SK-N-SH (cell line): Measurements from ENCODE around the gene NR2F1.

Source experiments
- CTCF ChIP-seq: fragments of 200-600 bp; sonication (generic); IDR thresholded peaks from 2 replicates; pipeline ENCODE4 v1.6.1; 2017; ENCODE audit warnings: antibody characterized with exemption, mild to moderate bottlenecking, moderate library complexity
- EP300 ChIP-seq, 2 experiments: IDR thresholded peaks; 2 replicates each; pipeline versions ENCODE4 v1.4.0 to v1.6.1; 2012; ENCODE audit warnings: borderline replicate concordance in 1 of 2, low read depth in 1 of 2, low read length in 1 of 2
- EZH2phosphoT487 ChIP-seq: fragments of 200-600 bp; sonication (generic); IDR thresholded peaks from 2 replicates; pipeline ENCODE4 v1.6.1; 2017; ENCODE audit warnings: low read depth, mixed run types, mild to moderate bottlenecking, antibody characterized with exemption, moderate library complexity, borderline replicate concordance
- GATA2 ChIP-seq: sonication (generic); formaldehyde crosslinking; IDR thresholded peaks from 2 replicates; pipeline ENCODE4 v1.5.0; 2020; ENCODE audit warnings: mild to moderate bottlenecking, missing genetic modification reagents
- JUND ChIP-seq: IDR thresholded peaks from 2 replicates; pipeline ENCODE4 v1.4.0; 2012
- NFIC ChIP-seq: IDR thresholded peaks from 2 replicates; pipeline ENCODE4 v1.4.0; 2012; ENCODE audit warnings: borderline replicate concordance
- NRF1 ChIP-seq: IDR thresholded peaks from 2 replicates; pipeline ENCODE4 v1.6.1; 2012; ENCODE audit warnings: low read depth, mild to moderate bottlenecking, low read length
- PBX3 ChIP-seq: IDR thresholded peaks from 2 replicates; pipeline ENCODE4; 2012
- POLR2AphosphoS5 ChIP-seq: IDR thresholded peaks from 2 replicates; pipeline ENCODE4 v1.6.1; 2012; ENCODE audit warnings: low read depth, low read length
- RAD21 ChIP-seq: IDR thresholded peaks from 2 replicates; pipeline ENCODE4 v1.6.1; 2012; ENCODE audit warnings: mild to moderate bottlenecking, low read length
- YY1 ChIP-seq: IDR thresholded peaks from 2 replicates; pipeline ENCODE4 v1.4.0; 2012; ENCODE audit warnings: low read depth, mild to moderate bottlenecking
- TF ChIP-seq, protein P1 (sequence below): IDR thresholded peaks from 2 replicates; pipeline ENCODE4 v1.4.0; 2012; ENCODE audit warnings: low read depth, borderline replicate concordance

DNA sequence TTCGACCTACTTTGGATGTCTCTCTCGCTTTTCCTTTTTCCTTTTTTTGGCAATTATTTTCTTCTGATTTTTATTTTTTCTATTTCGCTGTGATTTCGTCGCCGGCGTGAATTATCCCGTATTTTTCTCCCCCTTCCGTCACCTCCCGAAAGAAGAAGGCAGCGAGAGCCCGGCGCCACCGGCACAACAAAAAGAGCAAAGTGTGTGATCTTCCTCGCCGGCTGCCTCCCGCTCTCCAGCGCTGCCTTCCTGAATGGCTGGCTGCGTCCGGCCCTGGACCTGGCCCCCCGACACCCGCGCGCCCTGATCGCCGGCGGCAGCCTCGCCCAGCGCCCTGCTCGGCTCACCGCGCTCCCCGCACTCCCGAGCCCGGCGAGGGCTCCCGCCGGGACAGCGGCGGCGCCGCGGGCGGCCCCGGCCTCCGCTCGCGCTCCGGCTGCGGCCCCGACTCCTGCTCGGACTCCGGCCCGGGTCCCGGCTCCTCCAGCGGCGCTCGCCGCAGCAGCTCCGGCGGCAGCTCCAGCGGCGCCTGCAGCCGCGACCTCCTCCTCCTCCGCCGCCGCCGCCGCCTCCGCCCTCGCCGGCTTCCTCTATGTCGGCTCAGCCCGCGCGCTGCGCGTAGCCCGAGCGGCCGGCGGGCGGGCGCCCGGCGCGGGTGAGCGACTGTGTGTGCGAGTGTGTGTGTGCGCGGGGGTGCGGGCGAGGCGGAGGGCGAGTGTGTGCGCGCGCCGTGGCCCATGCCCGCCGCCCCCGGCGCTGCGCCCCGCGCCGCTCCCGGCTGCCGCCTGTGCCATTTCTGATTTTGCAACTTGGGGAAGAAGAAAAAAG, 960 bp downstream of the NR2F1 start:
- TF ChIP-seq CTCF (no peak), EP300 (IDR thresholded peaks at IDR 0.05; ENCODE audit: borderline replicate concordance in 1 of 2, low read depth in 1 of 2, low read length in 1 of 2) (no peak), POLR2AphosphoS5 (no peak), GATA2 (no peak), YY1 (no peak), NFIC (no peak), JUND (no peak), RAD21 (no peak), EZH2phosphoT487 (no peak), PBX3 (no peak), NRF1 (0 out of 2 replicates have a peak, but pooled peaks have one; percentile 31)
- TF ChIP-seq, protein P1, sequence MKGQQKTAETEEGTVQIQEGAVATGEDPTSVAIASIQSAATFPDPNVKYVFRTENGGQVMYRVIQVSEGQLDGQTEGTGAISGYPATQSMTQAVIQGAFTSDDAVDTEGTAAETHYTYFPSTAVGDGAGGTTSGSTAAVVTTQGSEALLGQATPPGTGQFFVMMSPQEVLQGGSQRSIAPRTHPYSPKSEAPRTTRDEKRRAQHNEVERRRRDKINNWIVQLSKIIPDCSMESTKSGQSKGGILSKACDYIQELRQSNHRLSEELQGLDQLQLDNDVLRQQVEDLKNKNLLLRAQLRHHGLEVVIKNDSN = no peak
